IPS DF 6.9 (cell line): ENCODE results near the gene OCIAD2.
"Not testable (repeated sequence)": the region's sequence is repeated elsewhere in the genome, so short reads cannot be mapped to it uniquely, and the experiment has no call there.

Experiments used
- DNase-seq: peaks from one replicate; pipeline ENCODE4 v3.0.0-alpha.2; 2013; ENCODE audit warnings: low read depth, low spot score
- H3K27ac ChIP-seq: one replicate; pipeline ENCODE4 v1.5.1; 2013; ENCODE audit warnings: low read length, control low read depth
- H3K27me3 ChIP-seq: 2 replicates; pipeline ENCODE4 v1.6.1; 2013; ENCODE audit warnings: mild to moderate bottlenecking, low read length; ENCODE audit not compliant: control insufficient read depth, insufficient read depth
- H3K36me3 ChIP-seq: 2 replicates; pipeline ENCODE4 v1.6.1; 2013; ENCODE audit warnings: low read length; ENCODE audit not compliant: control insufficient read depth, insufficient read depth
- H3K4me1 ChIP-seq: 2 replicates; pipeline ENCODE4 v1.6.1; 2013; ENCODE audit warnings: low read length; ENCODE audit not compliant: control insufficient read depth, insufficient read depth
- H3K4me3 ChIP-seq: 2 replicates; pipeline ENCODE4 v1.5.1; 2013; ENCODE audit warnings: mild to moderate bottlenecking, low read length
- H3K9me3 ChIP-seq: 2 replicates; pipeline ENCODE4 v1.6.1; 2013; ENCODE audit warnings: low read length, inconsistent platforms; ENCODE audit not compliant: control insufficient read depth, insufficient read depth
- WGBS: extraction: QIAGEN DNeasy Blood & Tissue Kit; methylation state at CpG from one replicate; pipeline ENCODE4 v1.1.7; 2013; ENCODE audit warnings: mixed read lengths, missing lambda C conversion rate; ENCODE audit not compliant: insufficient read length, insufficient coverage; 5-methylcytosine and 5-hydroxymethylcytosine counted together

OCIAD2 gene

GRCh38 chr4:48896845-48897244 lies 9.7 kb downstream of the OCIAD2 start:
- H3K4me3 ChIP-seq: no peak overlapping the region
- no peaks in the 10 kb centered on the region; the same call in 1 of the 2 replicates for H3K36me3 ChIP-seq
- no peak for DNase-seq
- no peak overlapping the region for H3K27ac ChIP-seq
- no peaks in the 10 kb centered on the region for H3K9me3 ChIP-seq
- WGBS: no CpG with 5 or more reads among the region's 3 CpGs
- H3K27me3 ChIP-seq: no peaks in the 10 kb centered on the region
- no peaks in the 10 kb centered on the region for H3K4me1 ChIP-seq

DNA sequence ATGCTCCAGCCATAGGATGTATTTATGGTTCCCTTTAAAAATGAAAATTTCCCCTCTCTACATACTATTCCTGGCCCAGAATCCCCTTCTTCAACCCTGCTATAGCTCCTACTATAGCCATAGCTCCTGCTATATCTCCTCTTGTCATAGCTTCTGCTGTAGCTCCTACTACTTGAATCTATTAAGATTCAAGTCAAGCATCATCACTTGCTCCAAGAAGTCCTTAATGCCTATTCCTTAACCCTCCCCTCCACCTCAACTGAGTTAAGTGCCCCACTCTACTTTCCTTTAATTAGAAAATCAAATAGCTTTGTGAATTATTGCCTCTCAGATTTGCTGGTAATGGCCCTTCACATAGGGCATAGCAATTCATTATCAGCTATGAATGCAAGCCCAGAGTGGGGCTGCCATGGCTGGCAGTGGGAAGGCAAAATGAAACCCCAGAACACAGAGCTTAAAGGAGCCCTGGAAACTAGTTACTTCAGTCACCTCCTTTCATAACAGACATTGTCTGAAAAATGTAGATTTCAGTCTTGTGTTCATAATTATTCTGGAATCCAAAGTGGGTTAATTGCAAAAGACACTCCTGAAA lies 15.4 kb downstream of the OCIAD2 start:
- DNase-seq: no peak
- Histone ChIP-seq H3K4me1 (no peaks in the 10 kb centered on the region), H3K36me3 (peaks cover 3% of the 10 kb centered on the region; the same call in 1 of the 2 replicates), H3K4me3 (no peak overlapping the region), H3K27ac (no peak overlapping the region), H3K27me3 (no peaks in the 10 kb centered on the region), H3K9me3 (no peaks in the 10 kb centered on the region)

- H3K9me3 ChIP-seq, H3K27ac ChIP-seq, DNase-seq, H3K27me3 ChIP-seq, H3K36me3 ChIP-seq, H3K4me1 ChIP-seq, H3K4me3 ChIP-seq: not testable (repeated sequence)
- WGBS: no CpG with 5 or more reads among the region's 3 CpGs
Measured at GRCh38 chr4:48889750-48890149, 16.8 kb downstream of the OCIAD2 start.

DNA sequence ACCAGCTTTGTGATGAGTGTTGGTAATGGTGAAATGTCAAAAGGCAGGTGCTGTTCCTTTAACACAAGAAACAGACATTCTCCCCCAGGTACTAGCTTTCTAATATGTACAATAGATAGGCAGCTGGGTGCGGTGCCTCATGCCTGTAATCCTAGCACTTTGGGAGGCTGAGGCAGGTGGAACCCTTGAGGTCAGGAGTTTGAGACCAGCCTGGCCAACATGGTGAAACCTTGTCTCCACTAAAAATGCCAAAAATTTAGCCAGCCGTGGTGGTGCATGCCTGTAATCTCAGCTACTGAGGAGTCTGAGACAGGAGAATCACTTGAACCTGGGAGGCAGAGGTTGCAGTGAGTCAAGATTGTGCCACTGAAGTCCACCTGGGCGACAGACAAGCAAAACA lies 24.9 kb downstream of the OCIAD2 start:
- H3K27me3 ChIP-seq, H3K27ac ChIP-seq, H3K4me1 ChIP-seq, H3K36me3 ChIP-seq, H3K9me3 ChIP-seq, DNase-seq, H3K4me3 ChIP-seq: not testable (repeated sequence)
- WGBS: no CpG with 5 or more reads among the region's 3 CpGs

GRCh38 chr4:48879561-48880442 lies 26.8 kb downstream of the OCIAD2 start:
- H3K27ac ChIP-seq: no peak overlapping the region
- H3K27me3 ChIP-seq: no peaks in the 10 kb centered on the region
- no peaks in the 10 kb centered on the region for H3K36me3 ChIP-seq
- H3K9me3 ChIP-seq: no peaks in the 10 kb centered on the region
- WGBS: no CpG with 5 or more reads among the region's 9 CpGs
- no peak overlapping the region for H3K4me3 ChIP-seq
- H3K4me1 ChIP-seq: no peaks in the 10 kb centered on the region
- DNase-seq: no peak

DNA sequence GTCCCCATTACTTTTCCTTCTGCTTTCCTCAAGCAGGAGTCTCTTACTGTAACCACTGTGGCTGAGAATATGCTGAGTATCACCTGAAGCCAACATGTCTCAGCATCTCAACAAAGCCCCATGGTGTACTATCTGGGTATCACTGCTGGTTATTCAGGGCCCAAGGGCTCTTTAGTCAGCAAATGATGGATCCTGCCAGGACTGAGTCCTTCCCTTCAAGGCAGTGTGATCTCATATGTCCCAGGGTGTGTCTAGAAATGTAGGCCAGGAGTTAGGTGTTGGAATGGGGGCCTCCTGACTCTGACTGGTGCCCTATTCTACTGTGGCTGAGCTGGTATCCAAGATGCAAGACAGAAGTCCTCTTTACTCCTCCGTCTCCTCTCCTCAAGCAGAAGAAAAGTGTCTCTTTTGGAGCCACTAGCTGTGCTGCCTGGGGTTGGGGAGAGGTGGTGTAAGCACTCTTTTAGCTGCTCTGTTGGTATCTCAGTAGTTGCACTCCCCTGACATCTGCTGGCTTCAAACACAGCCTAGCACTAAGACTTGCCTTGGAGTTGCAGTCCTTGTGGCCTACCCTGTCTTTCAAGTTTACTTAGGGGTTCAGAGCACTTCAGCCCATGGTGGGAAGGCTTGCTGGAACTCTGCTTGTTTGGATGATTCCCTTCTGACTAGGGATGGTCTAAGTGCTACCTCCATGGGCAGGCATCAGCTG lies 28.6 kb downstream of the OCIAD2 start:
- Histone ChIP-seq H3K36me3 (no peaks in the 10 kb centered on the region), H3K27ac (no peak overlapping the region), H3K4me1 (no peaks in the 10 kb centered on the region), H3K9me3 (no peaks in the 10 kb centered on the region), H3K4me3 (no peak overlapping the region), H3K27me3 (no peaks in the 10 kb centered on the region)
- no CpG with 5 or more reads among the region's 1 CpG for WGBS
- no peak for DNase-seq

- no CpG with 5 or more reads among the region's 4 CpGs for WGBS
- H3K27ac ChIP-seq, H3K4me3 ChIP-seq, DNase-seq, H3K4me1 ChIP-seq, H3K36me3 ChIP-seq, H3K27me3 ChIP-seq, H3K9me3 ChIP-seq: not testable (repeated sequence)
Measured at GRCh38 chr4:48864696-48865095, 41.9 kb downstream of the OCIAD2 start.

- Histone ChIP-seq H3K4me1 (no peaks in the 10 kb centered on the region), H3K4me3 (no peak overlapping the region), H3K27me3 (no peaks in the 10 kb centered on the region), H3K27ac (no peak overlapping the region), H3K36me3 (no peaks in the 10 kb centered on the region), H3K9me3 (no peaks in the 10 kb centered on the region)
- no CpG with 5 or more reads among the region's 4 CpGs for WGBS
- no peak for DNase-seq
Measured at GRCh38 chr4:48863728-48864127, 42.8 kb downstream of the OCIAD2 start.

- Histone ChIP-seq H3K36me3 (peaks cover 3% of the 10 kb centered on the region; the same call in 1 of the 2 replicates), H3K4me3 (no peak overlapping the region), H3K27ac (no peak overlapping the region), H3K9me3 (no peaks in the 10 kb centered on the region), H3K4me1 (no peaks in the 10 kb centered on the region), H3K27me3 (no peaks in the 10 kb centered on the region)
- WGBS: no CpG with 5 or more reads among the region's 1 CpG
- no peak for DNase-seq
Measured at GRCh38 chr4:48862661-48863060, 43.9 kb downstream of the OCIAD2 start.

- Histone ChIP-seq H3K27ac (no peak overlapping the region), H3K27me3 (no peaks in the 10 kb centered on the region), H3K9me3 (no peaks in the 10 kb centered on the region), H3K4me3 (no peak overlapping the region), H3K36me3 (peaks cover 3% of the 10 kb centered on the region; the same call in 1 of the 2 replicates), H3K4me1 (no peaks in the 10 kb centered on the region)
- no peak for DNase-seq
- WGBS: no CpG with 5 or more reads among the region's 3 CpGs
Measured at GRCh38 chr4:48862038-48862437, 44.5 kb downstream of the OCIAD2 start.
